NCI-H2227 treated with DMSO at 0.1 percent for 48 hours (cell line): Measurements from ENCODE around the gene CLK2.
"Not testable (repeated sequence)": the region's sequence is repeated elsewhere in the genome, so short reads cannot be mapped to it uniquely, and the experiment has no call there.

Source experiments
- DNase-seq: peaks from one replicate; lab custom pipeline; 2025; lab: John Stamatoyannopoulos, UW

The CLK2 gene

DNA sequence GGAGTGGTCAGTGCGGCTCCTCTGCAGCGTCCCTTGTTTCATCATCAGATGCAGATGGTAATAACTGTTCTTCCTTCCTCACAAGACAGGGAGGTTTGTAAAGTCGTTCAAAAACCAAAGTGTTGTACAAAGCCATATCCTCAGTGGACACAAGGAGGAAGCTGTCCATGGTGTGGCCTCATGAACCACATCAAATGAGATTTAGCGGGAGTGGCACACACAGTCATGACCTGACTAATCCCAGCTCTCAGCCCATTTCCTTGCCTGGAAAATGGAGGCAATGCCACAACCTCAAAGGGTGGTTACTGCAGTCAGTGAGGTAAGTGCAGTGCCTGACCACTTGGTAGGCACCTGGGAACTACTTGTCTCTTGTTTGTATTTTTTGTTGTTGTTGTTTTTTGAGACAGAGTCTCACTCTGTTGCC lies 31.5 kb downstream of the CLK2 start:
- DNase-seq = no peak

DNA sequence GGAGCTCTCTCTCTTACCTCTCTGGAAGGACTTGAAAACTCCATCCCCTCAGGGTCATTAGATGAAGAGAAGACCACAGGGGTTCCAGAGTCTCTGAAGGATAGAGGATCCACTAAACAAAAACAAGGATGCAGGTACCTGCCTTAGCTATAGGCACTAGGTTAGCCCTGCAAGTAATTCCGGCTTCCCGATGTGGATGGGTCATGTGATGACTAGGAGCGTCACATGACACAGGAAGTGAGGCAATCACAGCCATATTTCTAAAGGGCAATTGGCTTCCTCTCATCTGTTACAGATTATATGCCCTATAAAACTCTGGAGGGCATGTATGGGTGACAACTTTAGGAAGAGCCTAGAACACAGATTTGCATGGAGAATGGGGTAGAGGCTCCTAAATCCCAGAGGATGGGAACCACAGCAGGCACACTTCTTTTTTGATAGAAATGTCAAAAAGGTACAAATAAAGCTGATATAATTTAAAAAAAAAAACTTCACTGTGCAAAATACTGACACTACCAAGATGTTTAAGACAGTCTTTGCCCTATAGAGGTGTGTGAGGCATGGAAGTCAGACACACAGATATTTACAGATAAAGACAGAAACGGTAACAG lies 32.1 kb downstream of the CLK2 start:
- peak; percentile 76 for DNase-seq

GRCh38 chr1:155236451-155236850 lies 36.9 kb downstream of the CLK2 start:
- no peak for DNase-seq

GRCh38 chr1:155235375-155235774 lies 37.9 kb downstream of the CLK2 start:
- DNase-seq = not testable (repeated sequence)

GRCh38 chr1:155233502-155233901 lies 39.8 kb downstream of the CLK2 start:
- not testable (repeated sequence) for DNase-seq

GRCh38 chr1:155232001-155232978 lies 41.0 kb downstream of the CLK2 start:
- DNase-seq = not testable (repeated sequence)

DNA sequence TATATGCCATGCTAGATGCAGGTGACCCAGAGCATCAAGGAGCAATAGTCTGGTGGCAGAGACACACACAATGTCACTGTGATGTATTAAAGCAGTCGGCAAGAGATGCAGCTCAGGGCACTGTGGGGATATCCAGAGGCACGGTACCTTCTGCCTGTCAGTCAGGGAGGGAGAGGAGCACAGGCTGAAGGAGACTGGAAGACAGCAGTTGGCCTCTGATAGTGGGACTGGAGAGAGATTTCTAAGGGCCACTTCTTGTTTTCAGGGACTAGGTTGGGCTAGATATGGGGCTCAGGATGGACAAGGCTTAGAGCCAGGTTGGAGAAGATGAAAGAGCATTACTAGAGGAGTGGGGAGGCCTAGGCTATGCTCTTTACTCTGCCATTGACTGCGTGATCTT lies 42.0 kb downstream of the CLK2 start:
- DNase-seq = not testable (repeated sequence)

DNA sequence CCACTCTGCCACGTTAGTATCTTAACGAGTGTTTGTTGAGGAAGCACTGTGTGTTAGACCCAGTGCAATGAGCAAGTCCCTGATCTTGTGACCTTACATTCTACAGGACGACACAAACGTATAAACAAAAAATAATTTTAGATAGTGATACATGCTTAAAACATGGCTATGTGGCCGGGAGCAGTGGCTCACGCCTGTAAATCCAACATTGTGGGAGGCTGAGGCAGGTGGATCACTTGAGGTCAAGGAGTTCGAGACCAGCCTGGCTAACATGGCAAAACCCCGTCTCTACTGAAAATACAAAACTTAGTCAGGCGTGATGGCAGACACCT lies 45.2 kb downstream of the CLK2 start:
- DNase-seq = no peak

- DNase-seq = peak; percentile 99
Observed at GRCh38 chr1:155227261-155228095, 45.8 kb downstream of the CLK2 start.

DNA sequence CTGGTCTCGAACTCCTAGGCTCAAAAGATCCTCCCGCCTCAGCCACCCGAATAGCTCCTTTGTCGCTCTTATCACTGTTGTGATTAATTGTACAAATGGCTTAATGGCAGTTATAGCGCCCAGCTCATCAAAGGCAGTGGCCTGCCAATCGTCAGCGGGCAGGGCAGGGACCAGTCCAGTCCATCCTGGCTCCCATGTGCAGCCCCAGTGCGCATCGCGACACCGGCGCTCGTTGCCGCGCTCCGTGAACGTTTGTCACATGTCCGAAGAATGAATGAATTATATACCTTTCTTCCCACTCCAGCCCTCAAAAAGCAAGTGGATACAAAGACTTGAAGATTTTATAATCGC lies 46.4 kb downstream of the CLK2 start:
- DNase-seq = peak; percentile 64

DNA sequence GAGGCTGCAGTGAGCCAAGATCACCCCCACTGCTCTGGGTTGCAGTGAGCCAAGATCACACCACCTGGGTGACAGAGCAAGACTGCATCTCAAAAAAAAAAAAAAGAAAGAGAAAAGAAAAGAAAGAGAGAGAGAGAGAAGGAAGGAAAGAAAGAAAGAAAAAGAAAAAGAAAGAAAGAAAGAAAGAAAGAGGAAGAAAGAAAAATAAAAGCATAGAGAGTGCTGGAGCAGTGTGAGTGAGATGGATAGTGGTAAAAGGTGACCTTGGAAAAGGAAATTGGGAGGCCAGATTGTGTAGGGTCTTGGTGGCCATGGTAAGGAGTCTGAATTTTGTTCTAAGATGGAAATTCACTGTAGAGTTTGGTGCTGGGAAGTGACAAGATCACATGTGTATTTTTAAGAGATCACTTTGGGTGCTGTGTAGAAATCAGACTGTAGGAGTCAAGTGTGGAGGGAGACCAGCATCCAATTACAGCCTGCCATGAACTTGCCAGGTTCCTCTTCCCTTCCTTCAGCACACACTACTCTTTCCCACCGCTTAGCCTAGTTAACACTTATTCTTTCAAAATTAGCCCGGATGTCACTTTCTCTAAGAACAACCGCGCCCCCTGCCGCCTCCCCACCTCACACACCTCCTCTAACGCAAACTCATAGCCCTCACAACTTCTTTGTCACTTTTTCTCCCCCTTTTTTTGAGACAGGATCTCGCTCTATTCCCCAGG lies 47.0 kb downstream of the CLK2 start:
- peak; percentile 71 for DNase-seq

DNA sequence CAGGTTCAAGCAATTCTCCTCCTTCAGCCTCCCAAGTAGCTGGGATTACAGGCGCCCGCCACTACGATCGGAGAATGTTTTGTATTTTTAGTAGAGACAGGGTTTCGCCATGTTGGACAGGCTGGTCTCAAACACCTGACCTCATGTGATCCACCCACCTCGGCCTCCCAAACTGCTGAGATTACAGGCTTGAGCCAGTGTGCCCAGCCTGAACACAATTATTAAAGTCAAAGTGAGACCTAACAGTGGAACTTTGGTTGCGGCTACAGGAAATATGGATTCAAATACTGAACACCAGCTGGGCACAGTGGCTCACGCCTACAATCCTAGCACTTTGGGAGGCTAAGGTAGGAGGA lies 47.9 kb downstream of the CLK2 start:
- DNase-seq = not testable (repeated sequence)

GRCh38 chr1:155223047-155223446 lies 50.3 kb downstream of the CLK2 start:
- DNase-seq = no peak

GRCh38 chr1:155220211-155220965 lies 52.9 kb downstream of the CLK2 start:
- not testable (repeated sequence) for DNase-seq

- DNase-seq = peak; percentile 25
Observed at GRCh38 chr1:155219592-155220031, 53.7 kb downstream of the CLK2 start.

DNA sequence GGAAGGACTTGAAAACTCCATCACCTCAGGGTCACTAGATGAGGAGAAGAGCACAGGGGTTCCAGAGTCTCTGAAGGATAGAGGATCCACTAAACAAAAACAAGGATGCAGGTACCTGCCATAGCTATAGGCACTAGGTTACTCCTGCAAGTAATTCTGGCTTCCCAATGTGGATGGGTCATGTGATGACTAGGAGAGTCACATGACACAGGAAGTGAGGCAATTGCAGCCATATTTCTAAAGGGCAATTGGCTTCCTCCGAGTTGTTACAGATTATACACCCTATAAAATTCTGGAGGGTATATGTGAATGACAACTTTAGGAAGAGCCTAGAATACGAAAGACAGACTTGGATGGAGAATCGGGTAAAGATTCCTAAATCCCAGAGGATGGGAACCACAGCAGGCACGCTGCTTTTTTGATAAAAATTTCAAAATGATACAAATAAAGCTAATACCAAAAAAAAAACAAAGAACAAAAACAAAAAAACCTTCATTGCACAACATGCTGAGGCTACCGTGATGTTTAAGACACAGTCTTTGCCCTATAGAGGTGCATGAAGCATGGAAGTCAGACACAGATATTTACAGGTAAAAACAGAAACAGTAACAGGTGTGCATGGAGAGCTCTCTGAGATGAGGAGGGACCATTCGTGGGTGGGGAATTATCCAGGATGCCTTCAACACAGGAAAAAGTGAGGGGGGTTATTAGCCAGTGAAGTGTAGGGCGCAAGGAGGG lies 54.3 kb downstream of the CLK2 start:
- peak; percentile 71 for DNase-seq

DNA sequence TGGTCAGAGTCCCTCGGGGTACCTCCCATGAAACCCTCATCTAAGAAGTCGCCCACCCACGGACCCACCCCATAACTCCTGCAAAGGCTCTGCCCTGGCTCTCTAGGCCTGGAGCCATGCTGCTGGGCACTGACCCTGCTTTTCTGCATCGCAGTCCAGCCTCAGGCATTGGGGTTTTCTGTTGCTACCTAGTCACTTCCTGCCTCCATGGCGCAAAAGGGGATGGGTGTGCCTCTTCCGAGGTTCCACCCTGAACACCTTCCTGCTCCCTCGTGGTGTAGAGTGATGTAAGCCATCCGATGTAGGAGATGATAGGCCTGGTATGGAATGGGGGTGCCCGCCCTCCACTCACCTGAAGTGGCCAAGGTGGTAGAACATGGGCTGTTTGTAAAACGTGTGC lies 58.6 kb downstream of the CLK2 start:
- not testable (repeated sequence) for DNase-seq
